ENCODE measurements around the gene KHDRBS2. TPM values are rescaled to one million over a fixed set of nuclear protein-coding genes. Genes with fewer than 3 reads are reported as not detected.
"Not testable (repeated sequence)": the region's sequence is repeated elsewhere in the genome, so short reads cannot be mapped to it uniquely, and the experiment has no call there.

Gene KHDRBS2
- total RNA-seq, 1 donor from 2014 or later: 0.12 TPM

DNA sequence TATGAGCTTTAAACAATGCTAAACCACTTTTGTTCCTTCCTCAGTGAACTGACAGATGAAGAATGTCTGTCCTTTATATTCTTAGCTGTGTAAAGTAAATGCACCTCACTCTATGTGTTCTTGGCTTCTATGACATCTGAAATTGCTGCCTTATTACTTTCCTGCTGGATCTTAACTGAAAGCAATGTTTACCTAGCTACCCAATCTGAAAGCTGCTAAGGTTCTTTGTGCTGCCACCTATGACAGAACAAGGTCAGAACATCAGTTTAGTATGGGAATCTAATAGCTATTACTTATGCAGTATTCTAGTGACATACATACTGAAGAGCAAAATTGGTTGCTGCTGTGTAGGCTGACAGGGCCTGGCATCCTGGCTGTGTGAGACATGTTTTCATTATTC lies 444.1 kb downstream of the KHDRBS2 start:
- ATAC-seq: no peak

DNA sequence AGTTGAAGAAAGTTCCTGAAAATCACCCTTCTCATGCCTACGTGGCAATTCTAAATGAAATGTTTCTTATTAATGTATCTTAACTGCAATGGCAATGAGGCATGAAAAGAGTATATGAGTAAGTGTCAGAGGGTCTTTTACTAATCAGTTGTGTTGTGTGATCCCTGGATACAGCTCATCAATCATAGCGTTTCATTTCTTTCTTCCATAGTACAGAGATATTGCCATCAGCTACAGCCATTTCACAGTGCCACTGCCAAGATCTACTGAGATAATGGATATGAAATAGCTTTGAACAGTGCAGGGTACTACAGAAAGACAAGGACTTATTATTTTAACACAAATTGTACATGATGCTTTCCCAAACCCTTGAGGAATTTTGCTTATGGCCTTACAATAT lies 450.8 kb downstream of the KHDRBS2 start:
- no peak for ATAC-seq

DNA sequence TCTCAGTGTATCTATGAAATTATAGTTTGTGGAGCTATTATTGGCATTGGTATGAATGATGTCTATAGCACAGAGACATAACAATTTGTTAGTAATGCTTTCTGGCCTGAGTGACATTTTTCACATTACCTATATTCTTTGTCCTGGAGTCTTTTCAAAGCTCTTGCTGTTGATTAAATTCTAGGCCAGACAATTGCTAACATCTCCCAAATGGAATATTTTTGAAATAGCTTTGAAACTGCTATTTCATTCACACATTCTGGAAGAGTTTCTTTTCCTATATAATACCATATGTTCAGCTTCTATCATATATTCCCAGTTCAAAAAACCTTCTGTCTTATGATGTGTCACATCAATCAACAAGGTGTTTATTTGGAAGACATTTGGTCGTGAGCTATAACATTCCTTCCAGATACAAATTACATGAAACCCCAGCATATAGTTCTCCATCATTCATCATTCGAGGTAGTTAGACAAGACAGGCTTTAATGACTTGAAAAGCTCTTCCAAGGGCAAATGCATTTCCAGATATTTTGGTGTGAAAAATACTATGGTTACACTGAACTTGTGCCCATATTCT lies 452.8 kb downstream of the KHDRBS2 start:
- no peak for ATAC-seq

DNA sequence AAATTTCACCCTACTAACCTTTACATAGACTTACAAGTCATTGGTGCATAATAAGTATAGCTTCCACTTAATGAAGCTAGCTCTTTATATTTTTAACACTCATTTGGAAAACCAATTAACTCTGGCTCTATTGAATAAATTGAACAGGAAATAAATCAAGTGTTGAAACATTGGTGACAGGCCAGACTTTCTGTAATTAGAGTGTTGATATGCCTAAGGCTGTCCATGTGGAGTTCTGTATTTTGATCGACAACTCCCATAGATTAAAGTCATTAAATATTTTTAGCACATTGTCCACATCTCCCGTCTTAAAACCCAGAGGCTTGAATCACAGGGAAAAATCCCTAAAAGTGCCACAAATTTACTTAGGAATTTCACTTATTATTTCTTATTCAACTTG lies 468.3 kb downstream of the KHDRBS2 start:
- no peak for ATAC-seq

DNA sequence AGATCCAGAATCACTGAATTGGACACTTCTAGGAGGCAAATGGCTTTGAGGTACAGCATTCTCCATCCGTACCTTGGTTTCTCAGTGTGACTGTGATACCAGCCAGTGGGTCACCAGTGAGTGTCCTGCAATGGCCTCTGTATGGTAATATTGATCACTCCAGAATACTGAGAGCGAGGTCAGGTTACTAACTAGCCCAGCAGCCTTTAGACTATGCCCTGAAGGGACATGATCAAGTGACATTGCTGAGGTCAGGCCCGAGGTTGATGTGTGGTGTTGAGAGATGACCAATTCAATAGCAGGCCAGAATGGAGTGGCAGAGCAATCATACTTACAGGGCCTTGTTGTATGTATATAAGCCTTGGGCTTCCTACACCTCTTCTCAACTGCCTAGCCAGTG lies 476.0 kb downstream of the KHDRBS2 start:
- no peak for ATAC-seq

DNA sequence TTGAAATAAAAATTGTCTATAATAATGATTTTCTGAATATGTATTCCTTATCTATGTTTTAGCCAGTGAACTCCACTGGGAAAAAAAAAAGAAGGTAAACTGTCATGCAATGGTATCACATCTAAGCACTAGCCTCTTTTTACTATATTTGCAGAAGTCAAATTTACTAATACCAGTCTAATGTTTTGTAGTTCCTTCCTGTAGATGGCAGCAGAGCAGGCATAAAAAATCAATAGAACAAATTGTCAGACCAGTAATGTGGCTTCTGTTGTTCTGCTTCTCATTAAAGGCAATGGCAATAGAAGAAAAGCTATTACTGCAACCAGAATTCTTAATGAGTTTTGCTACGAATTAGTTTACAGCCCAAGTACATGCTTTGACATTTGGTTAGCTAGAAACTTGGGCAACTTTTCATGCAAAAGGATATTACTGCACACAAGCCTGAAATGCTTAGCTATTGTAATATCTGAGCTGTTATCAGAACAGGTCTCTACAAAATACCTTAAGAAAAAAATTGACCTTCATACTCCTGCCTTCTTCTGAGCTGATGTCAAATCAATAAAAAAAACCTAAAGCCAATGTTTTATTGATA lies 476.9 kb downstream of the KHDRBS2 start:
- ATAC-seq: no peak

DNA sequence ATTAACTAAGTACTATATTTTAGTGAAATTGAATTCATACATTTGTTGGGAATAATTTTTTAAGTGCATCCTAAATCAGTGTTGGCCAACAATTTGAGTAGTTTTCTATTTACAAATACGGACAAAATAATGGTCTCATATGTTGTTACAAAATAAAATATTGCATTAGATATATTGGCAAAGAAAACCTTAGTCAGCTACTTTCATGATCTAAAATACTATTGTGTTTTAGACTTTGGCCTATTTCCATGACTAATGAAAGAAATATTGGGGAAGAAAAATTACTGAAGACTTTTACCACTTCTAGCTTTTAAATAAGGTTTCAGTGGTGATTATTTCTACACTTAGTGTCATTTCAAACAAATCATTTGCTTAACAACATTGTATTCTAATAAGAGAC lies 498.0 kb downstream of the KHDRBS2 start:
- ATAC-seq: no peak

DNA sequence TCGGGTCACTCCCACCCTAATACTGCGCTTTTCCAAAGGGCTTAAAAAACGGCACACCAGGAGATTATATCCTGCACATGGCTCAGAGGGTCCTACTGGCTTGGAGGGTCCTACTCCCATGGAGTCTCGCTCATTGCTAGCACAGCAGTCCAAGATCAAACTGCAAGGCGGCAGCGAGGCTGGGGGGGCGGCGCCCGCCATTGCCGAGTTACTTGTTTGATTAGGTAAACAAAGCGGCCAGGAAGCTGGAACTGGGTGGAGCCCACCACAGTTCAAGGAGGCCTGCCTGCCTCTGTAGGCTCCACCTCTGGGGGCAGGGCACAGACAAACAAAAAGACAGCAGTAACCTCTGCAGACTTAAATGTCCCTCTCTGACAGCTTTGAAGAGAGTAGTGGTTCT lies 516.6 kb downstream of the KHDRBS2 start:
- not testable (repeated sequence) for ATAC-seq

DNA sequence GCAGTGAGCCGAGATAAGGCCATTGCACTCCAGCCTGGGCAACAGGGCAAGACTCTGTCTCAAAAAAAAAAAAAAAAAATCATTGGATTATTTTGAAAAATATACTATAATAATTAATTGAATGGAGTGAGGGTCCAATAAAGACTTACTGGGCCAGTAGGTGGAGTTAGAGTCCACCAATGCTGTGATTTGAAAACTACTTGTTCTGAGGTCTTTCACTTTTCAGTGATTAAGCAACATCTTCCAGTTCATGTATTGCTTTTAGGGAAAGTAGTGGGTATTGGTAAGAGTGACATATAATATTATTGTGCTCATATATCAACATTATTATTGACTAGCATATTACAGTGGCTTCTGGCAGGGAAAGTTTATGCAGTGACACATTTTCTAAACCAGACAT lies 530.3 kb downstream of the KHDRBS2 start:
- ATAC-seq: no peak

DNA sequence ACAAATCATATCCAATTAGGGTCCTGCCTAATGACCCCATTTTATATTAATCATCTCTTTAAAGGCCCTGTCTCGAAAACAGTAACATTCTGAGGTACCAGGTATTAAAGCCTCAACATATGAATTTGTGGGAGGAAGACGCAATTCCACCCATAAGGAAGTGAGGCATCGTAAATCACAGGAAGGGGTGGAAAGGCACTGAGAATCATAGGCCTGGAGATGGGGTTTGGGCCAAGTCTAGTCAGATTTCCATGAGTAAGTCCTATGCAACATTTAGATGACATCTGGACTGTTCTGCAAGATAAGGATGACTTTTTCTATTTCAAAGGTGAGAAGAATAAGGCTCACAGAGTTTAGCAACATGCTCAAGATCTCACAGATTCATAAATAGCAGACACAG lies 534.0 kb downstream of the KHDRBS2 start:
- no peak for ATAC-seq

DNA sequence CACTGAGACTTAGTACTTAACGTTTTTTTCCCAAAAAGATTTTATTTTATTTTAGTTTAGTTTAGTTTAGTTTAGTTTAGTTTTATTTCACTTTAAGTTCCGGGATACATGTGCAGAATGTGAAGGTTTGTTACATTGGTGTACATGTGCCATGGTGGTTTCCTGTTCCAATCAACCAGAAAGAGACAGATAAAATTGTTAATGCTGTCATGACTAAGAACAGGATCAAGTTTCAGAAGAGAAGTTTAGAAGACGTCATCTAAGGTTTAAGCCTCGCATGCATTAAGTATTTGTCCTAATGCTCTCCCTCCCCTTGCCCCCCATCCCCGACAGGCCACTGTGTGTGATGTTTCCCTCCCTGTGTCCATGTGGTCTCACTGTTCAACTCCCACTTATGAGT lies 540.0 kb downstream of the KHDRBS2 start:
- no peak for ATAC-seq

DNA sequence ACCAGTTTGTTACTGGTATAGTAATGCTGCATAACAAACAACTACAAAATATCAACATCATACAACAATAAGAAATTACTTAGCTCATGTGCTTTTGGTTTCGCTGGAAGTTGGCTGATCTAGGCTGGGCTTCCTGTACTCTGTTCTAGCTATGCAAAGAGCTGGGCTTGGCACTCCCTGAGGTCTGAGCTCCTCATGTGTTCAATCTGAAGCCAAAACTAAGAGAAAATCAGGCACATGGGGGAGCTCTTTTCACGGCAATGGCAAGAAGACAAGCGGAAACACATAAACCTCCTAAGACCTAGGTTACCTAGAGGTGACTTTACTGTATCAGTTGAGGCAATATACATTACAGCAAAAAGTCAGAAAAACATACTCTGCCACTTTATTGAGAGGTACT lies 574.2 kb downstream of the KHDRBS2 start:
- no peak for ATAC-seq

DNA sequence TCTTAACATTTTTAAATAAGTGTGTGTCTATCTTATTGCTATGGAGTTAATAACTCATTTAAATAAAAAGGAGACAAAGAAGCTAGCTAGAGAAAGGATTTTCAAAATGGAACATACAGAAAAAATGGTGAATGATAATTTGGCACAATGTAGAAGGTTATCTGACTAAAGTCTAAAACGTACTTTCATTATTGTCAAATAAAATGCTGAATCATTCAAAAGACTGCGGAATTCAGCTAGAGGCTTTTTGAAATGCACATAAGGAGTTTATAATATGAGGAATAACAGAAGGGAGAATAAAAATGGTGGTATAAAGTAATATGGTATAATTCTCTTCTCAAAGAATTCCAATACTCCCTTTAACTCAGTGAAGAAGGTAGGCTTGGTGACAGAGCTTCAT lies 597.9 kb downstream of the KHDRBS2 start:
- ATAC-seq: no peak

DNA sequence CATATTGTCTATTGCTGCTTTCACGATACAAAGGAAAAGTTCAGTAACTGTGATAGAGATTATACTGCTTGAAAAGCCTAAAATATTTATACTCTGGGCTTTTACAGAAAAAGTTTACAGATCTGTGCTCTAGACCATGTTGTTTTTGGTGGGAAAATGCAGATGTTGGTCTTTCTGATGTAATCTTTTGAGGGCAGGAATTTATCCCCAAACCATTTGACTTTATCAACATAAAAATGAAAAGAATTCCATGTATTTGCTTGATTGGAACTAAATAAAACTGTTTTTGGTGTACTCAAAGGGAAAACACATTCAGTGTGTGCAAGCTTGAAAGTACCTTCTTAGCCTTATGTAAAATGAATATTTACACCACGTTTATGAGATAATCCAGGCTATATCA lies 603.5 kb downstream of the KHDRBS2 start:
- ATAC-seq: no peak

DNA sequence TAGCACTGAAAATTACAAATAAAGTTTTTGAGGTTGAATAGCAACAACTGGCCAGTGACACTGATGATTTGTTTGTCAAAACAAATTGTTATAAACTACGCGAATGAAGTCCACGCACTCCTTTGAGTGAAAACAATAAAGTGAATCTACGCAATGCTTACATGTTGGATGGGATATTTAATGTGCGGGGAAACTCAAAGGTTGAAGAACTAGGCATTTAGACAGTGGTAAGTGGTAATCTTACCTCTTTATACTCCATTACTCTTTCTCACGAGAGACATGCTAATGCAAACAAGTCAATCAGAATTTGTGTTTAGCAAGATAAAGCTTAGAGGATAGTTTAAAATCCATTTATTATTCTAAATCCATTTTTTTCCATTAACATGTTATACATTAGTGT lies 606.4 kb downstream of the KHDRBS2 start:
- ATAC-seq: no peak

DNA sequence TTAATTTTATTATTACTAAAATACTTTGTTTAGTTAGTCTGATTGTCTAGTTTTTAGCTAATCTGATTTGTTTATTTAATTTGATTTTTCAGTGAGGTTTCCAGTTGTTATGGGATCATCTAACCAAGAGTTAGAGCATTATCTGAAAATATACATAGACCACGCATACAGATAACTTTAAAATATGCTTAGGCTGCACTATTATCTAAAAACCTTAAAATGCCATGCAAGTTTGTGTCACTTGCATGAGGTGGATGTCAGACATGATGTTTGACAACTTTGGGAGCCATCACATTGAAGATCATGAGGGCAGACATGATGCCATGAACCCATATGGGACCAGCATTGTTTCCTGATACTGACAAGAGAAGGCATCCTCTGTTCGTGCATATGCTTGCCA lies 610.3 kb downstream of the KHDRBS2 start:
- no peak for ATAC-seq

DNA sequence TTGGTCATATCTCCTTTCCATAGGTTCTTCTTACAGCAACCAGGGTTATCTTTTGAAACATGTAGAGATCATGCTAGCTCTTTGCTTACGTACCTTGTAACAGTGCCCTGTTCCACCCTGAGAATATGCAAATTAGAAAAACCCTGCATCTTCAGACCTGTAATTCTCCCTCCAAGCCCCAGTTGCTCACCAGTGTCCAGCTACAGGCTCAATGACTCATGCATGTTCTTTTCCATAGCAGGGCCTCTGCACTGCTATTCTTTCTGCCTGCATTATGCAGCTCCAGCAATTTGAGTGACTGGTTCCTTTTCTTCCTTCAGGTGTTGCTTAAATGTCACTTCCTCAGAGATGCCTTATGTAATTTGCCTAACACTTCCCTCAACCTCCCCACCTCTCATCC lies 636.2 kb downstream of the KHDRBS2 start:
- ATAC-seq: no peak

DNA sequence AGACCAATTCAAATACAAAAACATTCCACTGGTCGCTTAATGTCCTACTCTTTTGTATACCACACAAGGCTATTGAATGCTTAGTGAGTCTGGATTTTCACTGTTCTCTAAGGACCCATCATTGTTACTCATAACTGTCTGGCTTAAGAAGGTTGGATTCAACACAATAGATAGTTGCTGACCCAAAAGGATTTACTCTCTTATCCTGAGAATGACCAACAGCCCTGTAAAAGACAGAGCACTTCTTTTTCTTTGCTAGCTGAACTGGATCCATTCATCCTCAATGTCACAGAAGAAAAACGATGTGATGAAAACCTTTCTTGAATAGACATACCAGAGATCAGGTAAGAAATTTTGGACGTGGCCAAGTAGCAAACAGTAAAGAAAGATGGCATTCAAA lies 645.6 kb downstream of the KHDRBS2 start:
- ATAC-seq: no peak
